ENCODE measurements around the gene MINDY4B. TPM values are rescaled to one million over a fixed set of nuclear protein-coding genes. Genes with fewer than 3 reads are reported as not detected.

MINDY4B gene
- total RNA-seq, 1 donor, result not detected

GRCh38 chr3:150847433-150847832, 57.8 kb downstream of the MINDY4B start:
- no peak overlapping the region for H3K27ac ChIP-seq (ENCODE audit: low read depth, low read length)
- H2AFZ ChIP-seq (ENCODE audit: low read length), result no peak overlapping the region
- H3K36me3 ChIP-seq (ENCODE audit: insufficient read depth, low read length), result no peaks in the 10 kb centered on the region
- H3K79me2 ChIP-seq (ENCODE audit: insufficient read depth, low read length), result no peaks in the 10 kb centered on the region
- H4K20me1 ChIP-seq (ENCODE audit: insufficient read depth, low read length), result no peaks in the 10 kb centered on the region
- H3K4me3 ChIP-seq (ENCODE audit: insufficient read depth, low read length), result no peak overlapping the region
- peaks cover 9% of the 10 kb centered on the region for H3K27me3 ChIP-seq (ENCODE audit: insufficient read depth, low read length)
- no peaks in the 10 kb centered on the region for H3K4me1 ChIP-seq (ENCODE audit: insufficient read depth, low read length)
- DNase-seq (ENCODE audit: insufficient read length, low spot score, missing footprints), result no peak
- H3K4me2 ChIP-seq (ENCODE audit: insufficient read depth, low read length), result no peak overlapping the region
- TF ChIP-seq CTCF (IDR thresholded peaks at IDR 0.05; ENCODE audit: extremely low read depth, low read depth, low read length), result no peak
- H3K9me3 ChIP-seq (ENCODE audit: low read depth, low read length), result no peaks in the 10 kb centered on the region

- Histone ChIP-seq H3K27me3 (ENCODE audit: insufficient read depth, low read length) (peaks cover 11% of the 10 kb centered on the region), H3K4me3 (ENCODE audit: insufficient read depth, low read length) (no peak overlapping the region), H3K36me3 (ENCODE audit: insufficient read depth, low read length) (no peaks in the 10 kb centered on the region), H3K4me2 (ENCODE audit: insufficient read depth, low read length) (no peak overlapping the region), H3K4me1 (ENCODE audit: insufficient read depth, low read length) (no peaks in the 10 kb centered on the region), H2AFZ (ENCODE audit: low read length) (no peak overlapping the region), H4K20me1 (ENCODE audit: insufficient read depth, low read length) (no peaks in the 10 kb centered on the region), H3K27ac (ENCODE audit: low read depth, low read length) (no peak overlapping the region), H3K9me3 (ENCODE audit: low read depth, low read length) (no peaks in the 10 kb centered on the region), H3K79me2 (ENCODE audit: insufficient read depth, low read length) (no peaks in the 10 kb centered on the region)
- DNase-seq (ENCODE audit: insufficient read length, low spot score, missing footprints), result no peak
- no peak for TF ChIP-seq CTCF (IDR thresholded peaks at IDR 0.05; ENCODE audit: extremely low read depth, low read depth, low read length)
Measured at GRCh38 chr3:150844484-150844883, 60.8 kb downstream of the MINDY4B start.

GRCh38 chr3:150843241-150843640, 62.0 kb downstream of the MINDY4B start:
- DNase-seq (ENCODE audit: insufficient read length, low spot score, missing footprints), result no peak
- H4K20me1 ChIP-seq (ENCODE audit: insufficient read depth, low read length), result no peaks in the 10 kb centered on the region
- no peak overlapping the region for H3K4me3 ChIP-seq (ENCODE audit: insufficient read depth, low read length)
- no peaks in the 10 kb centered on the region for H3K79me2 ChIP-seq (ENCODE audit: insufficient read depth, low read length)
- H3K9me3 ChIP-seq (ENCODE audit: low read depth, low read length), result no peaks in the 10 kb centered on the region
- peaks cover 13% of the 10 kb centered on the region for H3K27me3 ChIP-seq (ENCODE audit: insufficient read depth, low read length)
- no peaks in the 10 kb centered on the region for H3K36me3 ChIP-seq (ENCODE audit: insufficient read depth, low read length)
- no peak overlapping the region for H3K27ac ChIP-seq (ENCODE audit: low read depth, low read length)
- H3K4me2 ChIP-seq (ENCODE audit: insufficient read depth, low read length), result no peak overlapping the region
- no peak overlapping the region for H2AFZ ChIP-seq (ENCODE audit: low read length)
- no peaks in the 10 kb centered on the region for H3K4me1 ChIP-seq (ENCODE audit: insufficient read depth, low read length)
- TF ChIP-seq CTCF (IDR thresholded peaks at IDR 0.05; ENCODE audit: extremely low read depth, low read depth, low read length), result no peak

DNA sequence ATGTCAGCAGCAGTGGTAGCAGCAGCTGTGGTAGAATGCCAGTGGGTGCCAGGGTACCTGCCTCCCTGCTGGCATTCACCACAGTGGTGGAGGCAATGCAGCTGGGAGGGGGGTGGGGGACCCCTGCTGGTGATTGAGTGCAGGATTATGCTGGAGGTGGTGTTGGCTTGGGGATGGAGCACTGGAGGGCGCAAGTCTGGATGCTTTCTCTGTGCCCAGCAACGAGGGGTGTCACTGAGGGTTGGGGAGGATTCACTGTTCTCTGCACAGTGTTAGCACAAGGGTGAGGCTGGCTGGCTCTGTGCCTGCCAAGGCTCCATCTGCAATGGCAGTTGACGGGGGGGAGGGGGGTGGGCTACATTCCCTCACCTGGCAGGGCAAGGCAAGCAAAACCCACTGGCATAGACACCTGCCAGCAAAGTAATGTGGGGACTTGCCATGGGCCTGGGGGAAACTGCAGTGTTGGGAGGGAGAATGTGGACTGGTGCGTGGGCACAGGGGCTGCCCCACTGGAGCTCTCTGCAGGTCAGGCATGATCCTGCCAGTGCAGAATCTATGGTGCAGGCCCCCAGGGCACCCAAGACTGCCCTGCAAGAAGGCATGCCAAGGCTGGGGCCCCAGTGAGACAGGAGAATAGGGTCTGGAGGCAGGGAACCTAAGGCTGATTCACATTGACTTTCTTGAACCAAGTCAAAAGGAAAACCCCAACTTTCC, 64.3 kb downstream of the MINDY4B start:
- Histone ChIP-seq H3K36me3 (ENCODE audit: insufficient read depth, low read length) (no peaks in the 10 kb centered on the region), H3K4me3 (ENCODE audit: insufficient read depth, low read length) (no peak overlapping the region), H4K20me1 (ENCODE audit: insufficient read depth, low read length) (no peaks in the 10 kb centered on the region), H3K27ac (ENCODE audit: low read depth, low read length) (no peak overlapping the region), H3K79me2 (ENCODE audit: insufficient read depth, low read length) (no peaks in the 10 kb centered on the region), H3K9me3 (ENCODE audit: low read depth, low read length) (no peaks in the 10 kb centered on the region), H2AFZ (ENCODE audit: low read length) (no peak overlapping the region), H3K4me2 (ENCODE audit: insufficient read depth, low read length) (no peak overlapping the region), H3K4me1 (ENCODE audit: insufficient read depth, low read length) (no peaks in the 10 kb centered on the region), H3K27me3 (ENCODE audit: insufficient read depth, low read length) (peaks cover 24% of the 10 kb centered on the region)
- TF ChIP-seq CTCF (IDR thresholded peaks at IDR 0.05; ENCODE audit: extremely low read depth, low read depth, low read length), result no peak
- no peak for DNase-seq (ENCODE audit: insufficient read length, low spot score, missing footprints)
